HepG2 (cell line): ENCODE data around the gene CCDC91. TPM values are rescaled to one million over a fixed set of nuclear protein-coding genes. Genes with fewer than 3 reads are reported as not detected.

Experiments used
- ARID5B ChIP-seq: IDR thresholded peaks from 2 replicates; pipeline ENCODE4 v1.4.0; 2020; ENCODE audit warnings: mild to moderate bottlenecking, missing genetic modification reagents
- BCL6 ChIP-seq: IDR thresholded peaks from 2 replicates; pipeline ENCODE4 v1.6.1; 2016; ENCODE audit warnings: missing genetic modification reagents, missing compliant biosample characterization
- FOXK1 ChIP-seq: sonication (generic); formaldehyde crosslinking; IDR thresholded peaks from 2 replicates; pipeline ENCODE4 v1.4.0; 2020; ENCODE audit warnings: low read depth, missing genetic modification reagents, borderline replicate concordance
- NR2F2 ChIP-seq: IDR thresholded peaks from 2 replicates; pipeline ENCODE4 v1.6.1; 2012; ENCODE audit warnings: low read depth, inconsistent platforms, borderline replicate concordance
- PAXIP1 ChIP-seq: sonication (generic); formaldehyde crosslinking; conservative IDR thresholded peaks from 2 replicates; pipeline ENCODE4 v1.4.0; 2020; ENCODE audit warnings: mild to moderate bottlenecking, missing genetic modification reagents, moderate library complexity
- PPARG ChIP-seq: conservative IDR thresholded peaks from 2 replicates; pipeline ENCODE4 v1.6.1; 2016; ENCODE audit warnings: missing biosample characterization, missing genetic modification reagents
- RXRA ChIP-seq: sonication (generic); formaldehyde crosslinking; IDR thresholded peaks from 2 replicates; pipeline ENCODE4 v1.5.1; 2020; ENCODE audit warnings: missing genetic modification reagents
- TBL1XR1 ChIP-seq: fragments of 150-350 bp; IDR thresholded peaks from 2 replicates; pipeline ENCODE4 v1.6.1; 2014; ENCODE audit warnings: borderline replicate concordance, low read length; ENCODE audit not compliant: partially characterized antibody
- TBX2 ChIP-seq: sonication (generic); formaldehyde crosslinking; IDR thresholded peaks from 2 replicates; pipeline ENCODE4 v1.5.0; 2020; ENCODE audit warnings: missing genetic modification reagents, mild to moderate bottlenecking, borderline replicate concordance
- ZNF580 ChIP-seq: IDR thresholded peaks from 2 replicates; pipeline ENCODE4 v1.6.1; 2016; ENCODE audit warnings: low read depth, borderline replicate concordance
- polyA plus RNA-seq, 8 experiments: library from polyadenylated mRNA; depleted of rRNA in 3 of 8; stranded (reverse) in 7 of 8; unstranded in 1 of 8; fragments of >200 nt; fragmentation: Illumina TruSeq in 4 of 8; extraction: Trizol in 4 of 8; gene quantifications; 2 replicates each; pipeline versions ENCODE4 v1.2.1 to v1.2.3, GENCODE V29; 2011 to 2016; ENCODE audit warnings: low read depth in 4 of 8, missing spikeins in 1 of 8, mixed read lengths in 1 of 8; ENCODE audit not compliant: insufficient read depth in 1 of 8
- total RNA-seq, 5 experiments: library from RNA; depleted of rRNA; stranded (reverse); fragments of >200 nt; fragmentation: Illumina TruSeq; extraction: Trizol; gene quantifications; 2 replicates each; pipeline ENCODE4 v1.2.3, GENCODE V29; 2016; ENCODE audit warnings: low read depth in 1 of 5

CCDC91 gene
- total and polyA plus RNA-seq, 2 of the 13 experiments (the other 11 are each of a cell fraction or from before 2014, with no cell fraction given), result 9.8 to 15.8 TPM

DNA sequence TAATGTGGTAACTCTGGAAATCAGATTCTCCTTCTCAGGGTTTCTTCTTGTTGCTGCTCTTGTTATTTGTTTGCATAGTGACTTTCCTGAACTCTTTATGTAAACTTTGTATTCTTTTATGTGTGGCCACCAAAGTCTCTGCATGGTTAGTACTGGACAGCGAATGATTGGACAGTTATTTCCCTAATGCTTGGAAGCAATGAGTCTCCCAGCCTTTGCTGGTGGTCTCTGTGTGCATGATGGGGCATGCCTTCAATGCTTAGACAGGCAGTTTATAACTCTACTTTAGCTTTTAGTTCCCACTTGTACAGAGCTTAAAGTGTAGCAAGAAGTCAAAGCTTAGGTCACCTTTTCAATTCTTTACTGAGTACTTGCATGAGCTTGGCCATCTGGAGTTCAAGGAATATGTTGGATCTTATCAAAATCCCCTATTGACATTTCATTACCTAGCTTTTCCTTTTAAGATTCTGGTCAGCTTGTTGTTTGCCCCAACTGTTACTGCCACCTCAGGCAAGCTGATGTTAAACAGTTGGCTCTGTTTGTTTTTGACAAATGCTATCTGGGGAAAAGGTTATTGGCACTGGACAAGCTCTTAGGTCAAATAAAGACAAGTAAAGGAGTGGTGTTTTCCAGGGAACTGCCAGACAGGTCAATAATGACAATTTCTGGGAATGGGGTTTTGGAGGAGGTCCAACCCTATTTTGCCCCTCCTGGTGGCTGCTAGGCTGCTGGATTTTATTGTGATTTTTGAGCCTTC, 12.3 kb downstream of the CCDC91 start (continued):
- TF ChIP-seq PAXIP1 (CRISPR knock-in tag), result peak; percentile 54
- TF ChIP-seq FOXK1 (CRISPR knock-in tag), result peak; percentile 78; the same call in 1 of the 2 replicates
- 0 out of 2 replicates have a peak, but pooled peaks have one; percentile 30 for TF ChIP-seq ZNF580
- TF ChIP-seq ARID5B (CRISPR knock-in tag), result peak; percentile 82
- peak; percentile 82 for TF ChIP-seq TBL1XR1
- peak; percentile 100 for TF ChIP-seq BCL6 (CRISPR knock-in tag)
- TF ChIP-seq NR2F2, result 0 out of 2 replicates have a peak, but pooled peaks have one; percentile 43
- peak; percentile 72; the same call in 1 of the 2 replicates for TF ChIP-seq RXRA
- TF ChIP-seq TBX2 (CRISPR knock-in tag), result peak; percentile 70
- peak; percentile 99 for TF ChIP-seq PPARG (CRISPR knock-in tag)
